HEK293T (cell line): Measurements from ENCODE around the gene MCCD1.

Experiments
- BHLHE40 ChIP-seq: fragments of 450-650 bp; IDR thresholded peaks from 2 replicates; pipeline ENCODE4 v1.6.1; 2016; ENCODE audit warnings: mild to moderate bottlenecking, moderate library complexity, borderline replicate concordance
- CTBP1 ChIP-seq: fragments of 450-650 bp; IDR thresholded peaks from 2 replicates; pipeline ENCODE4 v1.6.1; 2016; ENCODE audit warnings: borderline replicate concordance
- ELF4 ChIP-seq: fragments of 450-650 bp; IDR thresholded peaks from 2 replicates; pipeline ENCODE4 v1.6.1; 2017; ENCODE audit warnings: antibody characterized with exemption
- FOXA1 ChIP-seq: fragments of 450-650 bp; IDR thresholded peaks from 2 replicates; pipeline ENCODE4 v1.6.1; 2016; ENCODE audit warnings: mild to moderate bottlenecking
- FOXK2 ChIP-seq: fragments of 450-650 bp; IDR thresholded peaks from 2 replicates; pipeline ENCODE4 v1.6.1; 2016; ENCODE audit warnings: mild to moderate bottlenecking
- FOXM1 ChIP-seq: fragments of 450-650 bp; IDR thresholded peaks from 2 replicates; pipeline ENCODE4 v1.6.1; 2017; ENCODE audit warnings: mild to moderate bottlenecking, borderline replicate concordance
- L3MBTL2 ChIP-seq: fragments of 450-650 bp; conservative IDR thresholded peaks from 2 replicates; pipeline ENCODE4 v1.6.1; 2016; ENCODE audit warnings: mild to moderate bottlenecking
- LEF1 ChIP-seq: fragments of 450-650 bp; IDR thresholded peaks from 2 replicates; pipeline ENCODE4 v1.6.1; 2017; ENCODE audit warnings: mild to moderate bottlenecking, borderline replicate concordance
- NFRKB ChIP-seq: fragments of 450-650 bp; IDR thresholded peaks from 2 replicates; pipeline ENCODE4 v1.6.1; 2016; ENCODE audit warnings: mild to moderate bottlenecking, moderate library complexity
- SP1 ChIP-seq: fragments of 450-650 bp; IDR thresholded peaks from 2 replicates; pipeline ENCODE4 v1.6.1; 2017
- SUZ12 ChIP-seq: fragments of 450-650 bp; IDR thresholded peaks from 2 replicates; pipeline ENCODE4 v1.6.1; 2016; ENCODE audit warnings: mild to moderate bottlenecking
- TARDBP ChIP-seq: fragments of 450-650 bp; IDR thresholded peaks from 2 replicates; pipeline ENCODE4 v1.6.1; 2016
- TF ChIP-seq, protein P1 (sequence below): fragments of 450-650 bp; IDR thresholded peaks from 2 replicates; pipeline ENCODE4 v1.6.1; 2016

DNA sequence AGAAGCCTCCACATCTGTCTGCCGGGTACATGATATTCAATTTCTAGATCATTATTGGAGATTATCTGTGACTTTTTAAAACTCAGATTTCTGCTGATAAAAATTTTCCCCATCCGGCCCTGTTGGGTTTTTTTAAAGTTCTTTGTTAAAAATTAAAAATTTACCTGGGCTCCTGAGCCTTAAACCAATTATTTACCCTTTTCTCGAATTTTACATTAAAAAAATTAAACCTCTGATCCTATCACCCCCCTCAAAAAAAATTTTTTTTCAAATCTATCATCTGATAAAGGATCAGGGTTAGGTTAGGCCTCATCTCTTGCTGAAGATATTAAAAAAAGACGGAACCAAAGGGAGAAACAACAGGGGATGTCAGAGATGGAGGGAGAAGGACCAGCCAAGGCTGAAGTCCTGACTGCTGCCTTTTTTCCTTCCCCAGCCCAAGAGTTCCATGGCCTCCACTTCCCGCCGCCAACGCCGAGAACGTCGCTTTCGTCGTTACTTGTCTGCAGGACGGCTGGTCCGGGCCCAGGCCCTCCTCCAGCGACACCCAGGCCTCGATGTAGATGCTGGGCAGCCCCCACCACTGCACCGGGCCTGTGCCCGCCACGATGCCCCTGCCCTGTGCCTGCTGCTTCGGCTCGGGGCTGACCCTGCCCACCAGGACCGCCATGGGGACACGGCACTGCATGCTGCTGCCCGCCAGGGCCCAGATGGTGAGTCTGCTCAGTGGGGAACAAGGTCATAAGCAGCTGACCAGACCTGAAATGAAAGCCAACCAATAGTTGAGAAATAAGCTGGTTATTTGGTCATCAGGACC, 19.2 kb downstream of the MCCD1 start:
- TF ChIP-seq FOXK2 (no peak), SP1 (no peak), TARDBP (no peak), FOXA1 (no peak), BHLHE40 (no peak), NFRKB (no peak), SUZ12 (no peak), CTBP1 (no peak), ELF4 (no peak), FOXM1 (no peak), LEF1 (no peak), L3MBTL2 (no peak)
- TF ChIP-seq, protein P1, sequence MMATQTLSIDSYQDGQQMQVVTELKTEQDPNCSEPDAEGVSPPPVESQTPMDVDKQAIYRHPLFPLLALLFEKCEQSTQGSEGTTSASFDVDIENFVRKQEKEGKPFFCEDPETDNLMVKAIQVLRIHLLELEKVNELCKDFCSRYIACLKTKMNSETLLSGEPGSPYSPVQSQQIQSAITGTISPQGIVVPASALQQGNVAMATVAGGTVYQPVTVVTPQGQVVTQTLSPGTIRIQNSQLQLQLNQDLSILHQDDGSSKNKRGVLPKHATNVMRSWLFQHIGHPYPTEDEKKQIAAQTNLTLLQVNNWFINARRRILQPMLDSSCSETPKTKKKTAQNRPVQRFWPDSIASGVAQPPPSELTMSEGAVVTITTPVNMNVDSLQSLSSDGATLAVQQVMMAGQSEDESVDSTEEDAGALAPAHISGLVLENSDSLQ, result no peak
